ENCODE data around the gene AFF1.
"Not testable (repeated sequence)": the region's sequence is repeated elsewhere in the genome, so short reads cannot be mapped to it uniquely, and the experiment has no call there.

Gene AFF1

DNA sequence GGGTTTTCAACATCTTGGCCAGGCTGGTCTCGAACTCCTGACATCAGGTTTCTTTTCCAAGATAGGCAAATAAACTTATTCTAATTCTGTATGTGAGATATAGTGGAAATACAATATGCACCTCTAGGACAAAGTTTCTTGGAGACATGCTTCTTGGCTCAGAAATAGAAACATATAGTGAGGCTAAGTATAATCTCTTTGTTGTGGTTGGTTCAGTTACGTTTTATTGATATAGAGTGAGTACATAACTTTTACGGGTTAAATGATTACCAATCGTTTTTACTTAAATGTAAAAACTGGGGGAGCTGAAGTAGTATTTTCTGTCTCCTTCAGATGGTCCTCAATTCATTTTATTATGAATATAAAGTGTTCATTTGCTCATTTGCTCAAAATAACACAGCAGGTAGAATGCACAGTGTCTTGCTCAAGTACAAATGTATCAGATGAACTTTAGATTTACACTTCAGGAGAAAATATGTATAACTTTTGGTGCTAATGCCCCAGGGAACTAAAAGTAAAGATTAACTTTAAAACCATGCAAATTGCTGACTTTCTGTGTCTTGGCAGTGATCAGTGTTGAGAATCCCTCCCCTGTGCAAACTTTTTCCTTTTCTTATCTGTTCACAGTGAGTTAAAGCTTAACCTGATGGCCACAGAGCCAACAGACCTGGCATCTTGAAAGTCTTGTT lies 77.6 kb downstream of the AFF1 start:
- no peak for DNase-seq (ENCODE audit: low read depth, low spot score)

DNA sequence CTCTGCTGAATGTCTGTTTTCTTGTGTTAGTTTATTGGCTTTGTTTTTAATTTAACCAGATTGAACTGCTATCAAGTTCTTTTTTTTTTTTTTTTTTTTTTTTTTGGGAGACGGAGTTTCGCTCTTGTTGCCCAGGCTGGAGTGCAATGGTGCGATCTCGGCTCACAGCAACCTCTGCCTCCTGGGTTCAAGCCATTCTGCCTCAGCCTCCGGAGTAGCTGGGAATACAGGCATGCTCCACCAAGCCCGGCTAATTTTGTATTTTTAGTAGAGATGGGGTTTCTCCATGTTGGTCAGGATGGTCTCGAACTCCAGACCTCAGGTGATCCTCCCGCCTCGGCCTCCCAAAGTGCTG lies 78.1 kb downstream of the AFF1 start:
- DNase-seq (ENCODE audit: low read depth, low spot score): not testable (repeated sequence)

DNA sequence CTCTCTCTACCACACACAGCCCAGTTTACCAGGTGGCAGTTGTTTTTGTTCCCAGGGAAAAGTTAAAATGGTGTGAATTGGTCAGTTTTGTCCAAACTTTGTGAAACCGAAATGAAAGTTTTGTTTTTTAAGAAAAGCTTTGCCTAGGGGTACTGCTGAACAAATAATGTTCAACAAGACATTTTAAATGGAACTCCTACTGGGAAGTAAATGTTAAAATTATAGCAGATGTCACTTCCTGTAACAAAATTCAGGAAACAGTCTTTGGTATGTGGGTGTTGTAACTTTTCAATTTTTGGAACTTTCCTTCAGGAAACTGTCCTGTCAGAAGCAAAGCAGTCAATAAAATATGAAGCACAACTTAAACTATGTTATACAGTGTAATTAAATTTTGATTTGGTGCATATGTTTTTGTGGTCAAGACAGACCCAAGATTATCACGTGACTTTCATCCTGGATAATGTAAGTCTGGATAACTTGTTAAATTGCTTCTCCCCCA lies 79.5 kb downstream of the AFF1 start:
- no peak for DNase-seq (ENCODE audit: low read depth, low spot score)

DNA sequence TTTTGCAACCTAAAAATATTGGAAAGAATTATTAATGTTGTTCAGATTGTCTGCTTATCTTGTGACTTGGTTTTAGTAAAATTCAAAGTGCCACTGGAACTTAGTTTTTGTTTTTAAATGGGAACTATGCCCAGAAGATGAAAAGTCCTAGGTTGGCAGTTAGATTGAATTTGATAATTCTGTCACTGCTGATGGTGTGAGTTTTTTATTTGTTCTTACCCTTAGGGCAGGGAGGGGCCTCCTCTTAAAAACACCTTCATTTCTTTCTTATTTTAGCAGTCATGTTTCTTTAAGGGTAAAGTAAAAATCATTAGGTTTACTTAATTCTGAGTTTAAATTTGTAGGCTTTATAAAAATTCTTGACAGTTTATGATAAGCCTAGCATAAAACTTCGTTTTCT lies 80.6 kb downstream of the AFF1 start:
- DNase-seq (ENCODE audit: low read depth, low spot score): no peak

DNA sequence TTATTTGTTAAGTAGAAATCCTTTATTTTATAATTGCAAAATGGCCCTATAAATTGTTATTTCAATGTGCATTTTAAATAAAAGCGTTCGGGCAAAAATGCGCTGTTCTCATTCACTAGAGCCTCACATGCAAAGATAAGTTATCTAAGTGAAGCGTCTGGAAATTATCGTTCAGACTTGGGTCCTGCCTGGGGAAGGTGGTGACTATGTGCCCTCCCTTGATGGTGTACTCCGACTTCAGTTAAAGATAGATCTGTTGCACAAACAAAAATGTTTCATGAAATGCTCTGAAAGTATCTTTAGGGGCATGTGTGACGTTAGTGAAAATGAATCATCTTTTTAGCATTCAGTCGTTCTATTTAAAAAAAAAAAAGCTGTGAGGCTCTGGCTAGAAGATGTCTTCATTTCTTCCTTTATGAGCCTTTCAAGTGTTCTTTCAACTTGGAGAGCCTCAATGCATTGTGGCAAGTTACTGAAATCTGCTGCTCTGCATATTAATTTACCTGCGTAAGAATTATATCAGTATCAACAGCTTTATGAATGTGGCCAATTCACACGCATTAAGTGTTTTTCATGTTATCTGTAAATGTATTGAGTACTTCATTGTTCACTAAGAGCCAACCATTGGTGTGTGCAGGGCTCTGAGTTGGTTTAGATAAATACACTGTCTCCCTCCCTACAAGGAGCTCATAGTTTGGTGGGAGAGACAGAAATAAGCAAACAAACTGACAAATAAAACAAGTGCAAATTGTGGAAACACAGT lies 83.0 kb downstream of the AFF1 start:
- DNase-seq (ENCODE audit: low read depth, low spot score): no peak

DNA sequence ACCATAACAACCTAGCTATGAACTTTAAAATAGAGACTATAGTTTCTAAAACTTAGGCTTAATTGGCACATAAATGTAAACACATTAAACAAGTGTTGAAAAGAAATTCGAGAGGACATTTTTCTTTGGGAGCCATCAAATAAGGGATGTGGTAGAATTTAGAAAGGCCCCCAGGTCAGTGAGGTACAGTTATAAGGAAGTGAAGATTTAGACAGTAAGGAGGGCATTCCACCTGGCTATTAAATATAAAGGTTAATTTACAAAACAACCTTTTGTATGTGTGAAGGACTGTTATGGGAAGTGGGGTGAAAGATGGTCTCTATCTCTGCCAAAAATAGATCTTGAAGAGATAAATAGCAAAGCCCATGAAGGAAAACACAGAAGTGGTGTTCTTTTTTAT lies 83.9 kb downstream of the AFF1 start:
- DNase-seq (ENCODE audit: low read depth, low spot score): no peak

DNA sequence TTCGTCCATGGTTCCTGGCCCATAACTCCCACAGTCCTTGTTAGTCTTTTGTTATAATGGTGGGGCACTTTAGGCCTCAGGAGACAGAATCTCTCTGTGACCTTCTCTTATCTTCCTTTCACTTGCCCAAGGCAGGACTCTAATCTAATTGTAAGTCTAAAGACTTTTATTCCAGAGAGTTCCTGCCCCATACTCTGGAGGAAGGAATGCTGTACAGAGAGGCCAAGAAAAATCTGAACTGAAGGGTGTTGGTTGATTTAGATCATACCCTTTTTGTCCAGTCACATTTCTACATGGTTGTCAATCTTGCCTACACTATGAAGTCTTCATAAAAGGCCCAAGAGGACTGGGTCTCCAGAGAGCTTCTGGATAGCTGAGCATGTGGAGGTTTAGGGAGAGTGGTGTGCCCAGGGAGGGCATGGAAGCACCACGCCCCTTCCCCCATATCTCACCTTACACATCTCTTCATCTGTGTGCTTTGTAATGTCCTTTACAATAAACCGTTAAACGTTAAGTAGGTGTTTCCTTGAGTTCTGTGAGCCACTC lies 84.5 kb downstream of the AFF1 start:
- DNase-seq (ENCODE audit: low read depth, low spot score): no peak

DNA sequence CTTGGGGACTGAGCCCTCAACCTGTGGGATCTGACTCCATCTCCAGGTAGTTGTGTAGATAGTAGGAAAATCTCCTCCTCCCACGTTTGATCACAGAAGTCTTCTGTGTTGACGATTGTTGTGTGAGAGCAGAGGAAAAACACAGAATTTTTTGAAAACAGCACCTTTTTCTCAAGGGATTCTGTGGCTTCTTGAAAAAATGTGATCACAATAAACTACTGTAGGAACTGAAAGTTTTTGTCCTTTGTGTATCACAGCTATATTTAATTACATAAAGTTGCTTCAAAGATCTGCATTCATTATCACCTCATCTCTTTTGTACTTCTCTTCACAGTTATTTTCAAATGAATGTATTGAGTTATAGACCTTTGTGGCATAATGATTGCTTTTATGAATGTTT lies 85.1 kb downstream of the AFF1 start:
- no peak for DNase-seq (ENCODE audit: low read depth, low spot score)

DNA sequence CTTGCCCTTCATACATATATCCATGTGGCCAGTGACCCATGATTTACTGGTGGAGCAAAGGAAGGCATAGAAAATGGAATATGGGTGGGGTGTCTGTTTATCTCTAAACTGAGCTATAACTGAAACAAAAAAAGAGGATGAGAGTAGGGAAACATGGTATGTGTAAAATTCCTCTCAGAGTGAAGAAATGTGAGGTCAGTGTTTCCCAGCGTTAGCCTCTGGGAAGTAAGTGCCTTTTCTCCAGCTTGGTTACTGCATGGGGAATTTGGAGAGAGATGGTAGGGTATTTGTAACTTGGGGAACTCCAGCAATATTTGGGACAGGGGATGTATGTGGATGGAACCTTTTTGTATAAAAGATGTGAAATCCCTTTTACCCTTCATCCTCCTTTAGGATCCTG lies 89.4 kb downstream of the AFF1 start:
- no peak for DNase-seq (ENCODE audit: low read depth, low spot score)

DNA sequence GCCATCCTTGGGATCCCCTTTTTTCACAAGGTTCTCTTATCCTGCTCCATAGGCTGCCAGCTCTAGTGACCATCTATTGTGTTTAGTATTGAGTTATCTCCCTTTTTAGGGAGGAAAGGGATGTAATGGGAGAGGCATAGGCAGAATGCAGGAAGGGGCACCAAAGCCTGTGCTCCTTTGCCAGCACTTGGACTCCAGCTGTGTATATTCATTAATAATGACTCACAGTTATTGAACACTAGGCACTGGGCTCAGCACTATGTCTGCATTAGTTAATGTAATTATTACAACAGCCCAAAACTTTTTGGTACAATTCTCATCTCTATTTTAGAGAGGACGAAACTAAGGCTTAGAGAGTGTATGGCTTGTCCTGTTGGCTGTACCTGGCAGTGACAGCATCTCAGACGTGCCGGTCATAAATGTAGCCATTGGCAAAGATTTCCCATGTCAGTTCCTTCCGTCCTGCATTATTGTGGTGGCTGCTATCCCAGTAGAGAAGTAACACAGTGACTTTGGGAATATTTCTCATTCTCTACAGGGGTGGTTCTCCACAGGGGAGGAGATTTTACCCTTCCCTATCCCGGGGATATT lies 90.3 kb downstream of the AFF1 start:
- no peak for DNase-seq (ENCODE audit: low read depth, low spot score)

DNA sequence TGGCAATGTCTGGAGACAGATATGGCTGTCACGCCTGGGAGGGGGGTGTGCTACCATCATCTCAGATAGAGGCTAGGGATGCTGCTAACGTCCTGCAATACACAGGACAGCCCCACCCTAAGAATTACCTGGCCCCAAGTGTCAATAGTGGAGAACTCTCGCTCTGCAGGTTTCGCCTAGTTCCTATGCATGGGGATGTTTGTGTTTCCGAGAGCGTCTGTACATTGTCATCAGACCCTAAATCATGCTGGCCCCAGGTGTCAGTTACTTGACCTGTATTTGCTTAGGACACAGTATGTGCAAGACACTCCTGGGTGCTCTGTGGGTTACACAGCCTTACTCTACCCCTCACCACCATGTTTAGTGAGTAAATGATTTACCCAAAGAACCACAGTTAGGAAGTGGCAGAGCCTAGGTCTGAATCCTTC lies 90.8 kb downstream of the AFF1 start:
- no peak for DNase-seq (ENCODE audit: low read depth, low spot score)

DNA sequence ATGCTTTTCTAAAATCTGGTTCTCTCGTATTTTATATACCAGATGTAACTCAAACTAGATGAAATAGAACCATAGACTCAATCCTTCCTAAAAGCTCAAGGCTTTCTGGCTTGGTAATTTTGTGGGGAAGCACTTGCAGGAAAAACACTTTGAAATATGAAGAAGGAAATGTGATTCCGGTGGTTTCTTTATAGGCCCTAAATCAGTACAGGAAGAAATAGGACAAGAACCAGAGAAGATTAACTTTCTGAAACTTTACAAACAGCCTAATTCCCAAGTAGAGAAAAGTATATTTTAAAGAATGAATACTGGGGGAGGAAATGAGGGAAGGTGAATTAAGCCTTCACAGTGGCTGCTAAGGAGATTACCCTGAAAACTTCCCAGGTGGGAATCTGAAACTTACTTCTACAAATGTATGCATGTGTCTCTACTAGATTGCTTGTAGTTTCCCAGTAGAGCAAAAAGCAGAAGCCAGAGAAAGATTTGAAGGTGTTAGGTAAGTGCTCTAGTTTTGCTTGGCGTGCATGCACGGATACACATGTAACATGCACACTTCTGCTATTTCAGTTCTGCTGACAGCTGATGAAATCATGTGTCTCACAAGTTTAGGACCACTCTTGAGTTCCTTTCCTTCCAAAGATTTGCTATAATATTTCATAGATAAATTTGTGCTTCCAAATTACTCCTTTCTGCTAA lies 92.1 kb downstream of the AFF1 start:
- DNase-seq (ENCODE audit: low read depth, low spot score): no peak

DNA sequence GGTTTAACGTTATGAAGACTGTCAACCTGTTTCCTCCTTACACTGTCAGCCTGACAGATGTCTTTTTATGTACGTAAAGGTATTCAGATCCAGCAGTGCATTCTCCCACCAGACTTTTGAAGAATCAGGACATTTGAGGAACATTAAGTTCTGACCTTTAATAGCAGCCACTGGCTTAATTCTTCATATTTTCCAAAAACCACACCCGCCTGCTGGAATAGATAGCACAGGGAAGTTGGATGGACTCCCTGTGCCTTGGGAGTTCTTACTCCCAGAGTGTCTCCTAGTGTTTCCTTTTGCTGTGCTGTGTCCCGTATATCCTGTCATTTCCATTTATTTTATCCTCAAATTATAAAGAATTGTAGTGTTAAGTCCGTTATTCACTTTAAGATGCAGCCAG lies 94.5 kb downstream of the AFF1 start:
- no peak for DNase-seq (ENCODE audit: low read depth, low spot score)

DNA sequence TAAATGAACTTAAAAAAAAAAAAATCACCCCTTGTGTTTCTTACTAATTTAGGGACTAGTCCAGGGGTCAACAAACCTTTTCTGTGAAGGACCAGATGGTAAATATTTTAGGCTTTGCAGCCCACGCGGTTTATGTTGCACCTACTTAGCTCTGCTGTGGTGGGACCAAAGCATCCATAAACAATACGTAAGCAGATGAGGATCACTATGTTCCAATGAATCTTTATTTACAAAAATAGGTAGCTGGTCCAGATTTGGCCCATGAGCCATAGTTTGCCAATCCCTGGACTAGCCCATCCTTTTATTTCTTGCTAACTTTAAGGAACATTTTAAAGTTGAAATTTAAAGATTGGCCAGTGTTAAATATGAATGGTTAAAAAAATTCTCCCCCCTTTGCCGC lies 95.3 kb downstream of the AFF1 start:
- DNase-seq (ENCODE audit: low read depth, low spot score): no peak

DNA sequence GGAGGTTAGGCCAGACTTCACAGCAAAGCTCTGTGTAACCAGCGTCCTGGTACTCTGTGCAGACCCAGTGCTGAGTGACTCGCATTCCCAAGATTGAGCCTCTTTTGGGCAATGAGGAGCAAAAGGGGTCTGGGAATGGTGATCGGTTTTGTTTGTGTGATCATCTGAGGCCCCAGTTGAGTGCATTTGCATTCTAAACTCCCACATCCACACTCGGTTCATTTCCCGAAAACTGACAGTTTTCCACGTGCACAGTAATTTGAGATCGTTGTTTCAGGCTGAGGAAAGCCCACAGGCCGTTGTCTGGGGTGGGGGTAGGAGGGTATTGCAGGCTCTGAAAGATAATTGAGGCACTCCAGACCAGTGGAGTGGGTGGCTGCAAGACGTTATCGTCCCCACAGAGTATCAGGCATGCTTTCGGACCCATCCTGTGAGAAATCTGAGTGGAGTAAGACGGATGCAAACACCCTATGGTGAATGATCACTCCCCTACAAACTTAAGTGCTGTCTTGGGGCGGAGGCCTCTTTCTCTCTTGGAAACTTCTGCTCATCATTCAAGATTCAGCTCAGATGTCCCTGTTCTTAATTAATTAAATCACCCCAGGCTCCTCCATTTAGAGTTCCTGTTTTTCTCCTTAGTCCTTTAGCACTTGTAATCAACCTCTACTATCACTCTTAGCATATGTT lies 96.1 kb downstream of the AFF1 start:
- DNase-seq (ENCODE audit: low read depth, low spot score): no peak

DNA sequence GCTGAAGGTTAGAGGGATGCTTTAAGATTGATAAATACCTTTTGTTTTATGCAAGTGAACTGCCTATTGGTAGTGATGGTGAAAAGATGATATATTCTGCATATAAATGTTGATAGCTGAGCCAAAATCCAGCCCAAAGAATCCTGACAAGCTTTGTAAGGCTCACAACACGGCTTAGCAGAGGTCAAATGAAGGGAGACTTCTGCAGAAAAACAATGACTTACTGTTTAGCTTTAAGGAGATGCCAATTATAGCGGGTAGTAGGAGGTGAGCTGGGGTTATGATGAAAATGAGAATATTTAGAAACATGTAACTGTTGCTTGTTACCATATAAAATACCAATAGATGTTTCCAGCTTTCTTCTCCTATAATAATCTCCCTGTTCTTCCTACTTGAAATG lies 97.1 kb downstream of the AFF1 start:
- DNase-seq (ENCODE audit: low read depth, low spot score): no peak

DNA sequence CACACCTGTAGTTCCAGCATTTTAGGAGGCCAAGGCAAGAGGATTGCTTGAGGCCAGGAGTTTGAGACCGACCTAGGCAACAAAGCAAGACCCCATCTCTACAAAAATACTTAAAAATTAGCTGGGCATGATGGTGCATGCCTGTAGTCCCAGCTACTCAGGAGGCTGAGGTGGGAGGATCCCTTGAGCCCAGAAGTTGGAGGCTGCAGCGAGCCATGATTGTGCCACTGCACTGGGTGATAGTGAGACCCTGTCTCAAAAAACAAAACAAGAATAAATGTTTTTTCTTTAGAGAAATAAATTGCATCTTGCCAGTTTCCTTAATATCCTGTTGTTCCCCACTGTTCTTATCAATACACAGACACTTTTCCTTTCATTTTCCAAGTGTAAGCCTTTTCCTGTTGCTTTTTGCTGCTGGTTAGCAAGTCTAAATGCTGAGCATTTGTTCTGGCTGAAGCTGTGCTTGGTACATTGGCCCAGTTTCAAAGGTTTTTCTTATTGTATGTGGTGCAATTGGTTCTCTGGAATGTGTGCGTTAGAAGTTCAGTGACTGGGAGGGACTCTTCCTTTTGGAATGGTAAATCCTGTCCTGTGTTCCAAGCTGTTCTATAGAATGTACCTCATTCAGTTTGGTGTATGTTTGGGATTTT lies 98.2 kb downstream of the AFF1 start:
- DNase-seq (ENCODE audit: low read depth, low spot score): no peak

DNA sequence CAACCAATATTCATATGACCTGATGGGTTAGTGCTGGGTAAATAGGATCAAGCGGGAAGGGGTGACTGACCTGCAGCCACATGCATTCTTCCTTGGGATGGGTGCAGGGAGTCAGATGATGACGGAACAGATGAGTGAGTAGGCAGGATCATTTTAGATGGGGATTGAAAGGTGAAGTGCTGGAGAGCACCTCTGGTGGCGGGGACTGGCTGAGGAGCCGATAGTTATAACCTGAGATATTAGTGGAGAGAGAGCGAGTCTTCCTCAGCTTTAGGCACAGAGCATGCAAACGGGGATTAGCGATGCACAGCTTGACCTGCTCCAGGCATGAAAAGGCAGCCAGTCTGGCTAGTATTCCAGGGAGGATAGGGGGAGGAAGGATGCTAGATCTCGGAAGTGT lies 99.1 kb downstream of the AFF1 start:
- no peak for DNase-seq (ENCODE audit: low read depth, low spot score)

DNA sequence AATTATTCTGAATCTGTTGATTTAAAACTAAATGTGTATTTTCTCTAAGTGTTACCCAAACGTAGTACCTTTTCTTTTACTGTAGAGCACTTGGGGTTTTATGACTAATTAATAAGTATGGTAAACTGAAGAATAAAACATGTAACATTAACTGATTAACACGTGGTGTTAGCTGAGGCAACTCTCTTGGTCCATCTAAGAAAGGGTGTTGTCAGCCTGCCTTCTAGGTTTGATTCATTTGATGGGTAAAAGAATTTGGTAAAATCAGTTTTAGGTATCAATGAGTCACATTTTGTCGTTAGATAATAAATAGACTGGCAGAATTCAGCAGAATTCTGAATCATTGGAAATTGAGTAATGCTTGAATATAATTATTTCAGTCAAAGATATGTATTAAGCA lies 99.7 kb downstream of the AFF1 start:
- no peak for DNase-seq (ENCODE audit: low read depth, low spot score)

DNA sequence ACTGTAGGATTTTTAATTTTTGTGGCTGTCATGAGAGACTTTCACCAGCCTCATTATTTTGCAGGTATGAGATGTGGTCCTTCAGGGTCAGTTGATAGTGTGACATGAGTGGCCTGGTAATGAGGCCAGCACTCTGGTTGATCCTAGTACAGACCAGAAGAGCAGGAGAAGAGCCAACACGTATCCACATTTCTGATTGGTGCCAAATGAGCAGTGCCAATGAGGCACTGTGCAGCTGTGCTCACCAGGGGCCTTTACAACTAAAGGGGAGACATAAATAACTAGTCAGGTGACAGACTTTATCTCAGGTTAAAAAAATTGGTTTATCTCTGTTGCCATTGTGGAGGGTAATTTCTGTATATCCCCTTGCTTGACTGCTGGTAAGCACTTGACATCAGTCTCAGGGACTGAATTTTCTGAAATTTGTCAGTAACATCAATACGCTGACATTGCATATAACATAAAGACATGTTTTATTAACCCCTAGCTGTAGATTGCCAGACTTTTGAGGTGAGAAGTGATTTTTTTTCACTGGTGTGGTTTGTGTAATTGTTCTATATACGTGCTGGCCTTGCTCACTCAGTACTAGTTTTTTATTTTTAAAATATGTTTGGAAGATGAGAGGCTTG lies 101.2 kb downstream of the AFF1 start:
- DNase-seq (ENCODE audit: low read depth, low spot score): no peak

DNA sequence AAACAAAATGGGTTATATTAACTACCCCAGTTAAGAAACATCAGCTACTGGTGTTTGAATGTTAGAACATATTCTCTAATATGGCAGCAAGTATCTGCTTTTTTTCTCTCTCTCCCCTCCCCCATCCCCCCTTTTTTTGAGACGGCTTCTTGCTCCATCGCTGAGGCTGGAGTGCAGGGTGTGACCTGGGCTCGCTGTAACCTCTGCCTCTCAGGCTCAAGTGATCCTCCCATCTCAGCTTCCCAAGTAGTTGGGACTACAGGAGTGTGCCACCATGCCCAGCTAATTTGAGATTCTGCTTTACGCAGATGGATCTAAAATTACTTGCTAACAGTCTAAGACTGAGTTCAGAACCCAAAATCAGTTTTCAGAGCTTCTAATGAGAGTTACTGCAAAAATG lies 101.9 kb downstream of the AFF1 start:
- DNase-seq (ENCODE audit: low read depth, low spot score): no peak

Measured in iPS DF 19.7 (cell line).